ENCODE data around the gene KIAA1549.
A peak's percentile ranks its signal among the peaks of the same experiment; 100 is the strongest.
"Not testable (repeated sequence)": the region's sequence is repeated elsewhere in the genome, so short reads cannot be mapped to it uniquely, and the experiment has no call there.

The KIAA1549 gene

DNA sequence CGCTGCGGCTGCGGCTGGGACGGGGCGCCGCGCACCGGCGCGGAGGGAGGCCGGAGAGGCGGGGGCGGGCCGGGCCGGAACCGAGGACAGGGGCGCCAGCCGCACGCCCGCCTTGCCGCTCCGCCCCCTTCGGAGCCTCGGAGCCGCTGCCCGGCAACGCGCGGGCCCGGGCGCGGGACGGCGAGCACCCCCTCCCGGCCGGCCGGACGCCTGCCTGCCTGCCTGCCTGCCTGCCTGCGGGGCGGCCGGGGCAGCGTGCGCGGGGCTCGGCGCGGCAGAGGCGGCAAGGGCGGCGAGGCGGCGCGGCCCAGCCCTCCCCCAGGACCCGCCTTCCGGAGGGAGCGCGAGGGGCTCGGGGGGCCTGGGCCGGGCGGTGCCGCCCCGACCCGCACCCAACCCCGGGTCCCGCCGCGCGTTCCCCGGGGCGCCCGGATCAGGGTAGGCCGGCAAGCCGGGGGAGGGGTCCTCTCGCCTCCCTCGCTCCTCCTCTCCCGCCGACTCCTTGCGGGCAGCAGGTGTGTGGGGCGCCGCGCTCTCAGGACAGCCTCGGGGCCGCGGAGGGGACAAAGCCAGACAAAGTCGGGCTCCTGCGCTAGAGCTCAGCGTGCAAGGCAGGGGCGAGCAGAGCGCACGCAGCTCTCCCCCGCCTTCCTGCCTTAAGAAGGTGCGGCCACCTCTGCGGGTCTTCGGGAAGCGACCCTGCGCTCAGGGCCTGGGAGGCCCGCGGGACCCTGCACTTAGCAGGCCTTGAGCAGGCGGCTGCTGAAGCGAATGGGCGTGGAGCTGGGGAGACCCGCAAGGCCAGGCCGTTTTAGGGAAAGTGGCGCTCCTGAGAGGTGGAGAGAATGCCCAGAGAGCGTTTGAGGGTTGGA, at the start of gene KIAA1549:
Gene KIAA1549, minus strand, starts transcription at position 58 of the 872 bp plus-strand sequence. CDS start 120 bp downstream, outside the sequence.
- peak; percentile 42 for DNase-seq

DNA sequence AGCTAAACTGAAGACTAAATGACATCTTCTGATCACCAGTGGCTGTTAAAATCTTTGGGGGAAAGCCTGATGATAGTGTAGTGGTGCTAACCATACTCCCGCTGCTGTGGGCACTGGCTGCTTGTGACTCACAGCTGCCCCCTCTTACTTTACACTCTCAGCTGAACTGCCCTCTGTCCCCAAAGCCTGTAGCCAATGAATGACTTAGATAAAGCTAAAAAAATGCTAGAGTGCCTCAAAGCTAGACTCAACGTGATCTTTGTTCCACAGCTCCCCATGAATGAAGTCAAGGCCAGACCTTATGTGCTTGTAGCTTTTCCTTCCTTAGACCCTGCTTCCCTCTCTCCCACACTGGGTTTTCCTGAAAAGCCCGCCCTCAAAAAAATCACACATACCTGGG, 48.2 kb upstream of the KIAA1549 start:
- no peak for DNase-seq

DNA sequence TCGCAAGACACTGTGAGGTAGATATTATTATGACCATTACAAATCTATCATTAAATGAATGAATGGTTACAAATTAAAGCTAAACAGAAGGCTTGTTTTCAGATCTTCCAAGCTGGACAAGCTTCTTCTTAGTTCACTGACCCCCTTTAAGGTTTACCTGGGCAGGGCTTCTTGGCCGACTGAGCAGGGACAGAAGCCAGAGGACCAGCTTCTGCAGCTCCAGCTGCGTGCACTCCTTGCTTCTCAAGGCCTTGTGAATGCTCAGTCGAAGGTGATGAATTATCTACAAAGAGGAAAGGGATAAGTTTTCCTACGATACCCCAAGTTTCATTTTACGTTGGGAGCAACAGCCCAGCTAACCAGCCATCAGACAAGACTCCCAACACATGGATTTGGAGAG, 45.4 kb upstream of the KIAA1549 start:
- DNase-seq = no peak

DNA sequence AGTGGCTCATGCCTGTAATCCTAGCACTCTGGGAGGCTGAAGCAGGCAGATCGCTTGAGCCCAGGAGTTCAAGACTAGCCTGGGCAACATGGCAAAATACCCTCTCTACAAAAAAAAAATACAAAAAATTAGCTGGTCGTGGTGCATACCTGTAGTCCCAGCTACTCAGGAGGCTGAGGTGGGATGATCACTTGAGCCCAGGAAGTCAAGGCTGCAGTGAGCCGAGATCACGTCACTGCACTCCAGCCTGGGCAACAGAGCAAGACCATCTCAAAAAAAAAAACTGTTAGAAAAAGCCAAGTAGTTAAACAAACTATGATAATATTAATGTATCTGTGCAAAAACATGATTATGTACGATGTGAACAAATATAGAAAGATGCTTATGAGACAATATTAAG, 44.7 kb upstream of the KIAA1549 start:
- not testable (repeated sequence) for DNase-seq

- DNase-seq = no peak
These were observed 41.9 kb upstream of the KIAA1549 start for GRCh38 chr7:139023076-139023475.

- DNase-seq = no peak
These were observed 41.1 kb upstream of the KIAA1549 start for GRCh38 chr7:139022286-139022685.

DNA sequence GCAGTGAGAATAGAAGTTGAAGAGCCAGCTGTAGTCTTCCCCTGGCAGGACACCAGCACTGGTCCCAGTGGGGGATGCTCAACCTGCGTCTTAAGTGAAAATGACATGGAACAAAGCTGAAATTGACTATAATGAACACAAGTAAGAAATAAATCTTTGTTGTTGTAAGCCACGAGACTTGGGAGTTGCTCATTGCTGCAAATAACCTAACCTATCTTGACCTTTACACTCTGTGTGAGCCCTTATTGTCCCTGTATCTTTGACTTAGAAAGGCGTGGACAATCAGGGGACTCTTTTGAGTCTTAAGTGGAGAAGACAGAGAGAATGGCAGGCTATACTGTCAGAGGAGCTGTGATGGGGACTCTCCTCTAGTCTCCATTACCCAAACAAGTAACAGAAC, 37.7 kb upstream of the KIAA1549 start:
- DNase-seq = no peak

GRCh38 chr7:139016931-139017511, 35.8 kb upstream of the KIAA1549 start:
- peak; percentile 74 for DNase-seq

- no peak for DNase-seq
These were observed 30.2 kb upstream of the KIAA1549 start for GRCh38 chr7:139011373-139011772.

DNA sequence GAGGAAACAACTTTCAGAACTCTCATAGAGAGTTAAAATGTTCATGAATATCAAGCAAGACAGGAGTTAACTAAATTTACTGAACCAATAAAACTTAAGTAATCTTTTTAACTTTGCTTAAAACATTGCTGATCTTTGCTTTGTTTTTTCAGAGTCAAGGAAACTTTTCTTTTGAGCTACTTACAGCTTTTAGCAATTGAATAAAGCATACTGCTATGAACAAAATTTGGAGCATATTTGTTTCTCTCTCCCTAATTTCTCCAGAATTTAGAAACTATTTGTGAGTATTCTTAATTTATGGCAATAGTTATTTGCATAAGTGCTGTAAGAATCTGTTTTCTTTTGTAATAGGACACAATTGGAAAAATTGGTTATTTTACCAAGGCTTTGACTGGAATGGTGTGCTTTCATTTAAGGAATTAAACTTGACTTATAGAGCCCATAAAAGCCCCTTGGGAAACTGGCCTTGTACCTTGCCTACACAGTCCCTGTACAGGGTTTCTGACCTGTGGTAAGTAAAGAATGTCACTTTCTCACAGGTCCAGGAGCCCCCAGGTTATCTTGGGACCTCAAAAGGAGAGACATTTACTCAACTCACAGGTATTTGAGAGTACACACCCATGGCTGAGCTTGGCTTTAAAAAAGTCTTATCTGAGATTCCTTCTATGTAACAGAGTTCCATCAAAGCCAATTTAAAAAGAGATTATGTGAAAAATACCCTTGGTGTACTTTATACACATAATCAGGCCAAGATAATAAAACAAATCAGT, 23.3 kb upstream of the KIAA1549 start:
- no peak for DNase-seq

DNA sequence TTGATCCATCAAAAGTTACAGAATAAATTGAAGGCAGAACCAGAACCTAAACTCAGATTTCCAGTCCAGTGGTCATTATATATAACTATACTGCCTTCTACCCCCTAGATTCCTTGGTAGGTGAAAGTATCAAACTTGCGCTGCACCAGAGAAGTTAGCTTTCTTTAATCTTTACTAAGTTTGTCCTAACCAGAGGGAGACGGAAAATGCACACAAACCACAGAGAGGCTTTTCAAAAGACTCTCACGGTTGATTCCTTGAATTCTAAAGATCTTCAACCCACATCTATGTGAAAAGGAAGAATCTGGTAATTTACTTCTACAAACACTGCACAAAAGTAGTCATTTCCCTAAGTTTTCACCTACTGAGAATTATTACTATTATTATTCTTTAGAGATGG, 18.2 kb upstream of the KIAA1549 start:
- no peak for DNase-seq

- DNase-seq = no peak
These were observed 10.9 kb upstream of the KIAA1549 start for GRCh38 chr7:138992052-138992531.

DNA sequence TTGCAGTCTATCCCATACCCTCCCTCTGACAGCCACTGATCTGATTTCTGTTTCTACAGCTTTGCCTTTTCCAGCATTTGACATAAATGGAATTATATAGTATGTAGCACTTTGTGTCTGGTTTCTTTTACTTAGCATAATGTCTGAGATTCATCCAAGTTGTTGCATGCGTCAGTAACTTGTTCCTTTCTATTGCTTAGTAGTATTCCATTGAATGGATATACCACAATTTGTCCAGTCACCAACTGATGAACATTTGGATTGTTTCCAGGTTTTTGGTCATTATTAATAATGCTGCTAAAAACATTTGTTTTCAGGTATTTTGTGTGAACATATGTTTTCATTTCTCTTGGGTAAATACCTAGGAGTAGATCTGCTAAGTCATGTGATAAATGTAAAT, 6.5 kb upstream of the KIAA1549 start:
- DNase-seq = no peak

GRCh38 chr7:138982204-138982623, 1.0 kb upstream of the KIAA1549 start:
- DNase-seq = no peak

- DNase-seq = no peak
These were observed 462 bp downstream of the KIAA1549 start for GRCh38 chr7:138980563-138981291.

GRCh38 chr7:138979988-138980562, 1.1 kb downstream of the KIAA1549 start:
- DNase-seq = no peak

DNA sequence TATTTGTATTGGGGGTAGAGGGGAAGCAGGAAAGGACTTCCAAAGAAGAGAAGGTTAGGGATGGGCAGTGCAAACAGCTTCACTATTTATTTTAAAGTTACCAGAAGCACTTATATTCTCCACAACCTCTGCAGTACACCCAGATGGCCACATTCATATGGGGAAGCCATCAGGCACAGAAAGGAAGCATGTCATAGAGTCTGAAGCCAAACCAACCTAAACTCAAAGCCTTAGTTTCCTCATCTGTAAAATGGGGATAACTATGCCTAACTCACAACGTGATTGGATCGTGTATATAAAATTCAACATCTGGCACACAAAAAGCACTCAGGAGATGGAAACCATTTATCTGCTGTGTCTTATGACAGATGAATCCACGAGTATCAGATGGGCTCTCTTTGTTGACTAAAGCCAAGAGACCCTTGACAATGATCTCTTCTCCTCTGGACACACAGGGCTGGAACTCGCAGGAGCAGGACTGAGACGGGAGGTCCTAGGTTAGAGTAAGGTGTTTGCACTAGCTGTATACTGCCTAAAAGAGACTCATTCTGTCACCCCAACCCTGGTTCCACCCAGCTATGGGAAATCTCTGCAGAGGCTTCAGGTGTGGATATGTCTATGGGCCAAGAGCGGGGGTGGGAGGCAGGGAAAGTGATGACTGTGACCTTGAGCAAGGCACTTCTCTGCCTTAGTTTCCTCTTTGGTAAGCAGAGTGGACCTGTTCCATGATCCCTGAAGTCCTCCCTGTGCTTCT, 1.8 kb downstream of the KIAA1549 start:
- peak; percentile 10 for DNase-seq

GRCh38 chr7:138978541-138979184, 2.5 kb downstream of the KIAA1549 start:
- DNase-seq = no peak

- not testable (repeated sequence) for DNase-seq
These were observed 5.0 kb downstream of the KIAA1549 start for GRCh38 chr7:138976161-138976560.

DNA sequence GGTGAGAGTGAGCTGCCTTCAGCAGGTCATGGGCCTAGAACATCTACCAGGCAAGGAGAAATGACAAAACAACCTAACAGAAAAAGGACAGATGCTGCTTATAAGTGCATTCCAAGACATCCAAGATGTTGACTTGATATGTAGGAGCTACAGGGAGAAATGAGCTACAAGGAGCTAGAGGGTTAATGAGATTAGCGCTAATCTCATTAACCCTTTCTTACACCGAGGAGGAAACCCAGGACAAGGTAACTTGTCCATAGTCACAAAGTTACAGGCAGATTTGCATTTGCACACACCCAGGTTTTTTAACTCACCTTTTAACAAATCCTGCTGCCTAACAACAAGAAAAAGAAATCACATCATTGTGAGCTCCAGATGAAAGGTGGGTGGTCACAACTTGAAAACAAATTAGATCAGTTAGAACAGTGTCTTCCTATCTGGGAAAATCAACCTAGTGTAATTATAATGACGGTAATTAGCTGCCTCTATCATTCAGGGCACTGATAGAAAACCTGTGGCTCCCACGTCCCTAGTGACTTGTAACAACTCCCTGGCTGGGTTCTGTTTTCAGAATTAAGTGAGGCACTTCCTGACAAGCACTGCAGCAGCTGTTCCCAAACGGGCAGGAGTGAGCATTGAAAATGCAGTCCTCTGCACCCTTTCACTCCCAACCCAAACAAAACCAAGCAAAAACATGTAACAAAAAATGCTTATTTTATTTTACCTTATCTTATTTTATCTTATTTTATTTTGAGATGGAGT, 5.7 kb downstream of the KIAA1549 start:
- no peak for DNase-seq
